Fibroblast of skin of left biceps (primary cell): ENCODE measurements around the gene HMCN1.

Source experiments
- DNase-seq, 2 experiments: peaks; one replicate each; pipeline ENCODE4 v3.0.0-alpha.2; 2013; ENCODE audit warnings: low read depth in 2 of 2

Gene HMCN1

DNA sequence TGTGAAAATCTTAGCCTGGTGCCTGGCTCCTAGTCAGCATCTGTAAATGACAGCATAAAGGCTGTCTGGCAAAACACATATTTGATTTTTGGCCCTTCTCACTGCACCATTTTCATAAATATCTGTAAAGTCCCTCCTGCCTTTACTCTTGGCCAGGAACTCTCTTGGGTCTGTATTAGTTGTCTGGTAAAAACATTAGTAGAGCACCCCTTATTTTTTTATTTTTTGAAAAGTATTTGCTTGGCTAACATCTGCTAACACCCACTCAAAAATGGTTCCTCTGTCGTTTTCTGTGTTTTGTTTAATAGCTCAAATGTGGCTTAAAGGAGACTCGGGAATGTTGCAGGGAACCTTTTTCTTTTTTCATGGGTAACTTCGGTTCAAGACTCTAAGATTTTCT lies 293.4 kb downstream of the HMCN1 start:
- no peak for DNase-seq

DNA sequence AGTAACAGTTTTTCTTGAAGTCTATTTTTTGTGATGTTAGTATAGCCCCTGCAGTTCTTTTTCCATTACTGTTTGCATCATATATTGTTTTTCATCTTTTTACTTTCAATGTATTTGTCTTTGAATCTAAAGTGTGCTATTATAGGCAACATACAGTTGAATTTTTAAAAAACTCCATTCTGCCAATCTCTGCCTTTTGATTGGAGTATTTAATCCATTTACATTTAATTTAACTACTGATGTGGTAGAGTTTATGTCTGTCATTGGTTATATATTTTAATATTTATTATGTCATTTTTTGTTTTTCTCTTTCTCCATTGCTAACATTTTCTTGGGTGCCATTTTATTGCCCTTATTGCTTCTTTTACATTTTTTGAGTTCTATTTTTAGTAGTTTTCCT lies 296.3 kb downstream of the HMCN1 start:
- DNase-seq: no peak

- no peak for DNase-seq
Observed at GRCh38 chr1:186033847-186034271, 299.7 kb downstream of the HMCN1 start.

DNA sequence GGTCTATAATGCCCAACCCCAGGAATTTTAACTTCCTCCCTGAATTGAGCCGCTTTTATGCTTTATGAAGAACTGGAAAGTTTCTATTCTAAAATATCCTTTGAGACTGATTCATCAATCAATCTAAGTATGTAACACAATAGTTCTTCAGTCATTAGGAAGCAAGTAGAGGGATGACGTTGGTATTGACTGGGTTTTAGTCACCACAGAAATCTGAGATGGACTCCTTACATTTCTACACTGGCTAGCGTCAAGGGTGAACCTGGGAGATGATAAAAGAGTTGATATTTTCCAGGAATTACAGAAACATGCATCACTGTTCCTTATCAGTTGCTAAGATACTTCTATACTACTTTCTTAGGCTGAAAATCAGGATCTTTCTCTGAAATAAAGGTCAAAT lies 308.0 kb downstream of the HMCN1 start:
- no peak for DNase-seq

DNA sequence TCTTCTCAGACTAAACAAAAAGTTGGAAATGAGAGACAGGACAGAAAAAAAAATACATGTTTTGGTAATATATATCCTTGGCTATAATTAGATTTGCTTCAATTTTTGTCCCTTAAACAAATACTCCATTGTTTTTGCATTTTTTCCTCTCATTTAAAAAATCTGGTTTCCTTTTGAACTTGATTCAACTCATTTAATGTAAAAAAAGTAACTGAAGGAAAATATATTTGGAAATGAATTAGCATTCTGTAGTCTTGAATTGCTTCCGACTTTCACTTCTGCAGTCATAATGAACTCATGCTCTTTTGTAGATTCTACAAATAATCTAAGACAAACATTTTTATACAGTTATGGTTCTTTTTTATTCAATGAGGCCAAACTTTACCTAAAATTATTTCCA lies 309.1 kb downstream of the HMCN1 start:
- no peak for DNase-seq

GRCh38 chr1:186044079-186044685 lies 310.0 kb downstream of the HMCN1 start:
- no peak for DNase-seq

GRCh38 chr1:186046437-186047211 lies 312.4 kb downstream of the HMCN1 start:
- no peak for DNase-seq

DNA sequence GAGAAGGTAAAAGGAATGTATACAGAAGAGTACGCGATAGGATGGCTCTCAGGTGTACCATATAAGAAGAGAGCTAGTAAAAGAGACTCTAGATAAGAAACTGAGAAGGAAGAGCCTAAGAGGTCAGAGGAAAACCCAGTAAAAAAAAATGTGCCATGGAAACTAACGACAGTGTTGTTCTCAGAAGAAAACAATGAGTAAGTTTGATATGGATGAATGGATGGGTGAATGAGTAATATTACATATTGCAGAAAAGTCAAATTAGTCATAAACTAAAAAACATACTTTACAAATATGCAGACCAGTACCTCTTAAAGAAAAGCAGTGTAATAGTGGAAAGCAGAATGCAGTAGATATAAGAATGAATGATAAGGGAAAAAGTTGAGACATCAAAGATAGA lies 316.2 kb downstream of the HMCN1 start:
- DNase-seq: no peak

DNA sequence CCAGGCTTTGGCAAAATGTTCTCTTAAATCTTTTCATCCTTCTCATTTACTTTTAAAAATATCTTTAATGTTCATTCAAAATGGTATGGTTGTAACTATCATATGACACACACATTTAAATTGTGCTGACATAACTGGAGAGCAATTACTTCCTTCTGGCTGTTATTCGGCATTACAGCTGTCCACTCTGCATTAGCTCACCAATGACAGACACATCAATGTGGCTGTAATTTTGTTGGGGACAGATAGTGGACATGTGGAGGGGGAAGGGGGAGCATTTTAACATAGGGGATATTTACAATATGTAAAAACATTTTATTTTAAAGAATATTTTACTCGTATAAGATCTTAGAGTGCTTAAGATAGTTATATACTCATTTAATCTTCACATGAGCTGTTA lies 319.8 kb downstream of the HMCN1 start:
- no peak for DNase-seq

DNA sequence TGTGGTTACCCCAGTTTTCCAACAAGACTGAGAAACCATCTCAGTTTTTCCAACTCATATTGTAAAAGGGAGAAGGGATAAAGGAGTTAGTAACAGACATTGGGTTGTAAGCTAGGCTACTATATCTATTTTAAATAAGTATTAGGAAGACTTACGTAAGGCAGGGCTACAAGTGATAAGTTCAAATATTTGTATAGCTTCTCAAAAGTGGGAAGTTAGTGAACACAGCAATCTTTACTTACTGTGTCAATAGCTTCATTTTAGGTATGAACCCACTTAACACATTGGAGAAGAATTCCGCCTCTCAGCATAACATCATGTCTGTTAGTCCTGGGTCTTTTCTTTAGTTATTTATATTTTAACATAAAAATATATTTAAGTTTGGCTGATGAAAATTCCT lies 320.7 kb downstream of the HMCN1 start:
- no peak for DNase-seq

GRCh38 chr1:186055846-186056245 lies 321.7 kb downstream of the HMCN1 start:
- DNase-seq: no peak

- DNase-seq: no peak
Observed at GRCh38 chr1:186057086-186057485, 322.9 kb downstream of the HMCN1 start.

- DNase-seq: no peak
Observed at GRCh38 chr1:186059311-186059710, 325.1 kb downstream of the HMCN1 start.

DNA sequence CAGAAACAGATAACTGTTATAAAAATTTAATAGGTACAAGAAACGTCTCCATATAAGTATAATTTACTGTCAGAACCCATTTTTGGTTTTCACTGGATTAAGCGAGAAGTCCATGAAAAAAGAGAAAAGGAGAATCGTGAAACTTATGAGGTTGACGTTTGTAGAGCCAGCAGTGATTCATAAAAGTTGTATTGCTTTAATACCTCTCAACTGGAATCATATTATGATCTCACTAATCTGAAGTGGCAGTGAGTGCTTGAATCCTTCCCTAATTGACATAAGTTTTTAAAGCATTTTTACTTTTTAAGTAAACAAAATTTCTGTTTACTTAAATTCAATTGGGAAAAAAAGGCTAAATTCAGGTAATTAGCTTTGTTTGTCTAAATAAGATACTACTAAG lies 325.6 kb downstream of the HMCN1 start:
- no peak for DNase-seq

DNA sequence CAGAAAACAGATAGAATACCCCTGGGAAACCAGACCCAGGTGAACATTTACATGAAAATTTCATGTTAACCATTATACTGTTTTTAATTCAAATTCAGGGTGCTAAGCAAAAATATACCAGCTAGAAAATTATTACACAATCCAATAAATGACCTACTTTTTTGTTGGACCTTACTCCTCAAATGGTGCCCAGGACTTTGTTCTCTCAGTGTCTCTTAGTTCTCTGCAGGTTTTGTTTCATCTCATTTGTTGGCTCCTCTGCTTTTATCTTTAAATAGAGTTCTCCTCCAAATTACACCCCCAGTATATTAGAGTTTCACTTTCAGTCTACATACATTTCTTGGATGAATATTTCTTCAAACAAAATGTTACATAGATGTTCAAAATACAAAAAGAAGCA lies 326.0 kb downstream of the HMCN1 start:
- DNase-seq: no peak

- DNase-seq: no peak
Observed at GRCh38 chr1:186063091-186063657, 329.0 kb downstream of the HMCN1 start.

DNA sequence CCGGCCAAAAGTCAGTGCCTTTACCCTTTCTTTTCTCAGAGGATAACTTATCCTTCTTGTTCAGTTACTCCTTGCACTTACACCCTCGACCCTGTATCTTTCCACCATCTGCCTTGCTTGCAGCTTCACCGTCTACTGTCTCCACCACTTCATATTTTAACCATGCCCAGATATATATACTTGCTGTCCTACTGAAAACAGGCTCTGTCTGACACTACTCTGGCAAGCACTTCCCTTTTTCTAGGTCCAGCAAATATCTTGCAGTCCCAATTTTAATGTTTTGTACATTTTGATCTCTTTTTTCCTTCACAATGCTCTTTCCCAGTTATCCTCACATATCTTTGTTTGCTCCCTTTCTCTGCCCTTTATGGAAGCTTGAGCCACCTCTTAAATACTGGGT lies 332.2 kb downstream of the HMCN1 start:
- no peak for DNase-seq

- DNase-seq: no peak
Observed at GRCh38 chr1:186073697-186074096, 339.5 kb downstream of the HMCN1 start.

GRCh38 chr1:186076006-186076405 lies 341.8 kb downstream of the HMCN1 start:
- DNase-seq: no peak

DNA sequence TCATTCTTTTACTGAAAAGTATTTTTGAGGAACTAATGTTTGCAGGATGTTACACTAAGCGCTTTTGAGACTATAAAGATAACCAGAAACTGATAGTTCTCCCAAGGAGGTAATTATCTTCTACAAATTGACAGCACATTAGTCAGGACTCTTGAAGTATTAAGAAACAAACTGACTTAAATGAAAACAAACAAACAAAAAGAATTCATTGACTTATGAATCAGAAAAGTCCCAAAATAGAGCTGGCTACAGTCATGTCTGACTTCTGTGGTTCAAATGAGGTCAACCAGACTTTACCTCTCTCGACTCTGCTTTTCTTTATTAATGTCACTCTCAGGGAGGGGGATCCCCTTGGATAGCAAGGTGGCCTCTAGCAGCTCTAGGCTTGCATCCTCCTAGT lies 344.1 kb downstream of the HMCN1 start:
- DNase-seq: no peak

DNA sequence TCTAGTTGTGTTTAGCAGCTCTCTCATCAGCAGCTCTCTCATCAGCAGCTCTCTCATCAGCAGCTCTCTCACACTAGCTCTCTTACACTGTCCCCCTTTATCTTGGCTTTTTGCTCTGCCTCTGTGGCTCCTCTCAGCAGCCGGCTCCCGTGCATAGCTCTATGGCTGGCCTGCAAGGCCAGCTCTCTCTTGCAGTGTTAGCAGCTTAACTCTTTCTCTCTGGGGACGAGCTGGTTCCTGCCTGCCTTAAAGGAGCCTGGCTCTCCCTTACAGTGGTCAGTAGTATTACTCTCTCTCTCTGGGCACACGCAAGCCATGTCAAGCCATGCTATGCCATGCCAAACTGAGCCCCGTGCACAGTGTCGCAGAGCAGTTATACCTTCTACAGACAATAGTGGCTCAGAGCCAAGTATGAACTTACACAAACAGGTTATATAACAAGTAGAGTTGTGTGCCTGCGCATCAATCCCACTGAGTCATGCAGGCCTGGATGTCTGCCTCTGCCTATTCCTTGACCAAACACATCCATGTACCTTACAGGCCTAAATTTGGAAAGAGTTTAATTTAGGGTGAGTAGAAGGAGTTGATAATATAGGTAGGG lies 345.0 kb downstream of the HMCN1 start:
- DNase-seq: no peak

- peak in 1 of 2 experiments; percentile 25 for DNase-seq
Observed at GRCh38 chr1:186082235-186082937, 348.2 kb downstream of the HMCN1 start.
